HG02852 (cell line): Measurements from ENCODE around the gene INHBE.
A peak's percentile ranks its signal among the peaks of the same experiment; 100 is the strongest.

ENCODE experiments used
- ATAC-seq: cut with Tn5 transposase; IDR thresholded peaks from one replicate; pipeline ENCODE4 v1.9.1; 2021; ENCODE audit warnings: mild to moderate bottlenecking, moderate library complexity; ENCODE audit not compliant: unreplicated experiment

The INHBE gene

GRCh38 chr12:57459750-57460467 is 4.8 kb downstream of the INHBE start, which contains the start of gene GLI1:
TSS of gene GLI1 (plus strand) at chr12:57459785. CDS start at chr12:57463692, 3,907 bp downstream.
- no peak for ATAC-seq

DNA sequence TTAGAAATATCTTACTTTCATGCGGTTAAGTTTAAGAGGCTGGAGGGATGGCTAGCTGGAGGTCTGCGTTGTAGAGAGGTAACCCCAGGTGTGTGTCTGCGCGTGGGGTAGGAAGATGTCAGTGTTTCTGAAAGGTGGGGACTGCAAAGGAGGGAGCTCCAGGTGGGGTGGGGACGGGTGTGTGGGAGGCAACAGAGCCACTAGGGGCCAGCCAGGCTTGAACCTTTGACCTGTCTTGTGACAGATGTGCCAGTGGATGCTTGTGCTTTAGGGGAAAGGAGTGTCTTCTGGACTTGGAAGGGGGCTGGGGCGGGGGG is 5.3 kb downstream of the INHBE start:
- ATAC-seq, result no peak

DNA sequence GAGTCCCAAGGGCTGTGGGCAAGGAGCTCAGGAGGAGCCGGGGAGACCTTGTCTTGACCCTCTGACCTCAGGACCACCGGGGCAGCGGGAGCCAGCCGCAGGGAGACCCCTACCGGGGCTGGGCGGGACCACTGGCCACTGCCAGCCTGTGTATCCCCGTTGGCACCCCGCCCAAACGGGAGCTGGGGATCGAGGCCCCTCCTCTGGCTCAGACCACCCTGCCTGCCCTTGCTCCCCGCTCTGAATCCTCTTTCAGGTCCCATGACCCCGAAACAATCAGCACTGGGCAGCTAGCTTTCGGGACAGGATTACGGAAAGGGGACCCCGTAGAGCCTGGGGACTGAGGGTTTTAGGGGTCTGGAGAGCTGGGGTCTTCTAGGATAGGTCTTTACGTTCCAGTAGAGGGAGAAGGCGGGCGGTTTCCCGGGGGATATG is 5.8 kb downstream of the INHBE start:
- no peak for ATAC-seq

GRCh38 chr12:57461276-57461916 is 6.3 kb downstream of the INHBE start:
- no peak for ATAC-seq

GRCh38 chr12:57461917-57462250 is 6.8 kb downstream of the INHBE start:
- no peak for ATAC-seq

DNA sequence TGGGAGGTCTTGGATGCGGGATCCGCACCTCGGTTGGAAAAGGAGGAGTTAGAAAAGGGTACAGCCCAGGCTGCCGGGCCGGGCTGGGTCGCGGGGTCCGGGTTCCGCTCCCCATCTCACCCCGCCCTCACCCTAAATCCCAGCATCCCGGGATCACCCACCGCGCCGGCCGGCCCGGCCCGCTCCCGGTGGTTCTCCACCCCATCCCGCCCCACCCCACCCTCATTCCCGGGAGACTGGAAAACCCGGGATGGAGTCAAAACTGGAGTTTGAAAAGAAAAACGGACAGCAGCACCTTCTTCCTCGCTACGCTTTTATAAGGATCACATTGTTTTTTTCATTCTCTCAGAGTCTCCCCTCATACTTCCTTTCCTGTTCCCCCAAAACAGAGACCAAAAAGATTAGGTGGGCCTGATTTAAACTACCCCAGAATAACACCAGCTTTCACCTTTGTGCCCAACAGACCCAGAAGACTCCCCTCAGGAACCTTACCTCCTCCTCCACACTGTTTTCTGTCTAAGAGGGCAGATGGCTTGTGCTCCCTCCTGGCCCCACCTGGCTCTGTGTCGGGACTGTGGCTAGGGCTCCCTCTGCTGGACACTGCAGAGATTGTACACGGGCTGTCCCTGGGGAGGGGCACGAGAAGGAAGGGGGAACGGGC is 7.3 kb downstream of the INHBE start:
- peak; percentile 71 for ATAC-seq

GRCh38 chr12:57462912-57463253 is 7.8 kb downstream of the INHBE start:
- ATAC-seq, result no peak

- ATAC-seq, result no peak
Observed at GRCh38 chr12:57464569-57464968, 9.5 kb downstream of the INHBE start.

GRCh38 chr12:57465030-57465746 is 10.1 kb downstream of the INHBE start:
- ATAC-seq, result no peak

DNA sequence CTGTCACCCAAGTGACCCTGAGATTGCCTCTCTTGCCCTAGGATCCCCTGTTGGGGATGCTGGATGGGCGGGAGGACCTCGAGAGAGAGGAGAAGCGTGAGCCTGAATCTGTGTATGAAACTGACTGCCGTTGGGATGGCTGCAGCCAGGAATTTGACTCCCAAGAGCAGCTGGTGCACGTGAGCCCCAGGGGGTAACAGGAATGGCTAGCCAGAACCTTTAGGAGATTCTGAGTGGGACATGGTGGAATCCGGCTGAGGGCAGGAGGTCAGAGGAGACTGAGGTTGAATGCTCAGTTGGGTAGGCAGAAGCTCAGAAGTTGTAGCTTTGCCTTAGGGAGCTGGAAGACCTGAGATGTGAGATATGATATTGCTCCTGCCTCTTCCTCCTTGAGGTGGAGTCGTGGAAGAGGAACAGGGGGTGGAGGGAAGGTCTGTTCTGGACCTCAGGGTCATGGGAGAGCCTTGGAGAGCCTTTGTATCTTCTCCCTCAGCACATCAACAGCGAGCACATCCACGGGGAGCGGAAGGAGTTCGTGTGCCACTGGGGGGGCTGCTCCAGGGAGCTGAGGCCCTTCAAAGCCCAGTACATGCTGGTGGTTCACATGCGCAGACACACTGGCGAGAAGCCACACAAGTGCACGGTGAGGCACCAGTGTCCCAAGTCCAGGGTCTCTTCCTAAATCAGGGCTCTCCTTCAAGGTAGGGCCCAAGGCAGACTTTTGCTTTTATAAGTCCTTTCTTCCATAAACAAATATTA is 10.8 kb downstream of the INHBE start:
- ATAC-seq, result no peak

DNA sequence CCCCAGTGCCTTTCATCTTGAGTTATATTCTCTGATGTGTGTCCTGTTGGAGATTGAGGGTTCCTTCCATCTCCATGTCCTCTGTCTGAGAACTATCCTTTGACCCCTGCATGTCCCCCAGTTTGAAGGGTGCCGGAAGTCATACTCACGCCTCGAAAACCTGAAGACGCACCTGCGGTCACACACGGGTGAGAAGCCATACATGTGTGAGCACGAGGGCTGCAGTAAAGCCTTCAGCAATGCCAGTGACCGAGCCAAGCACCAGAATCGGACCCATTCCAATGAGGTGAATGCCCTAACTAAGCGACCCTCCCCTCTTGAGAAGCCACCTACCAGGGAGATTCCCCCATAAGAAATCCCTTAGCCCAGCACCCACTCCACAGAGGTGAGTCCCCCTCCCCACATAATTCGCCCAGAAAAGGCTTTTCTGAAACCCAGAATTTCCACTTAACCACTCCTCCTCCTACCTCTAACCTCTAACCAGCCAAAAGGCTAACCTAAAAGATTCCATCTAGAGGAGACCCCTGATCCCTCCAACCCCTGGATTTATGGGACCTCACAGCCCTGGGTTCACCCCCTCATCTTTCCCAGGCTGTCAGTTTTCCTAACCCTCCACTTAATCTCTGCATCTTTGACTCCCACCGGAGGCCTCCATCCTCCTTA is 12.2 kb downstream of the INHBE start:
- no peak for ATAC-seq

GRCh38 chr12:57467915-57468314 is 12.8 kb downstream of the INHBE start:
- no peak for ATAC-seq

DNA sequence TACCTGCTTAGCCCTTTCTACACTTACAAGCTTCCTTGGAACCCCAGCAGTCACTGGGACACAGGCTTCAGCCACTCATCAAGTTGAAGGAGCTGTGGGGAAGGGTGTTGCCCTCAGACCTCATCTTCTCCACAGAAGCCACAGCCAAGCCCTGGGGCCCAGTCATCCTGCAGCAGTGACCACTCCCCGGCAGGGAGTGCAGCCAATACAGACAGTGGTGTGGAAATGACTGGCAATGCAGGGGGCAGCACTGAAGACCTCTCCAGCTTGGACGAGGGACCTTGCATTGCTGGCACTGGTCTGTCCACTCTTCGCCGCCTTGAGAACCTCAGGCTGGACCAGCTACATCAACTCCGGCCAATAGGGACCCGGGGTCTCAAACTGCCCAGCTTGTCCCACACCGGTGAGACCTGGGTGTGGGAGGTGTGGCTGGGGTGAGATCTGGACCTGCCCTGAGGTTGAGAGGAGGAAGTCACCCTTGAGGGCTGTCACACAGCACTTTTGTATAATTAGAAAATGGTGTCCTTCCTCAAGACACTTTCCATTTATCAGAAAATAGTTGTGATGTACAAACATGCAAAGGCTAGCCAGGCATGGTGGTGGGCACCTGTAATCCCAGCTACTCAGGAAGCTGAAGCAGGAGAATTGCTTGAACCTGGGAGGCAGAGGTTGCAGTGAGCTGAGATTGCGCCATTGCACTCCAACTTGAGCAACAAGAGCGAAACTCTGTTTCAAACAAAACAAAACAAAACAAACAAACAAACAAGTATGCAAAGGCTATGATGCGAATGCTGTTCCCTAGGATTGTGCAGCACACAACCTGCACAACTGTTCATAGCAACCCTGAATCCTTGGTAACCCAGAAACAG is 14.4 kb downstream of the INHBE start:
- ATAC-seq, result no peak

DNA sequence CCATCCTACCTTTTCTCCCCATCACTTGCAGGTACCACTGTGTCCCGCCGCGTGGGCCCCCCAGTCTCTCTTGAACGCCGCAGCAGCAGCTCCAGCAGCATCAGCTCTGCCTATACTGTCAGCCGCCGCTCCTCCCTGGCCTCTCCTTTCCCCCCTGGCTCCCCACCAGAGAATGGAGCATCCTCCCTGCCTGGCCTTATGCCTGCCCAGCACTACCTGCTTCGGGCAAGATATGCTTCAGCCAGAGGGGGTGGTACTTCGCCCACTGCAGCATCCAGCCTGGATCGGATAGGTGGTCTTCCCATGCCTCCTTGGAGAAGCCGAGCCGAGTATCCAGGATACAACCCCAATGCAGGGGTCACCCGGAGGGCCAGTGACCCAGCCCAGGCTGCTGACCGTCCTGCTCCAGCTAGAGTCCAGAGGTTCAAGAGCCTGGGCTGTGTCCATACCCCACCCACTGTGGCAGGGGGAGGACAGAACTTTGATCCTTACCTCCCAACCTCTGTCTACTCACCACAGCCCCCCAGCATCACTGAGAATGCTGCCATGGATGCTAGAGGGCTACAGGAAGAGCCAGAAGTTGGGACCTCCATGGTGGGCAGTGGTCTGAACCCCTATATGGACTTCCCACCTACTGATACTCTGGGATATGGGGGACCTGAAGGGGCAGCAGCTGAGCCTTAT is 15.3 kb downstream of the INHBE start:
- ATAC-seq, result no peak

DNA sequence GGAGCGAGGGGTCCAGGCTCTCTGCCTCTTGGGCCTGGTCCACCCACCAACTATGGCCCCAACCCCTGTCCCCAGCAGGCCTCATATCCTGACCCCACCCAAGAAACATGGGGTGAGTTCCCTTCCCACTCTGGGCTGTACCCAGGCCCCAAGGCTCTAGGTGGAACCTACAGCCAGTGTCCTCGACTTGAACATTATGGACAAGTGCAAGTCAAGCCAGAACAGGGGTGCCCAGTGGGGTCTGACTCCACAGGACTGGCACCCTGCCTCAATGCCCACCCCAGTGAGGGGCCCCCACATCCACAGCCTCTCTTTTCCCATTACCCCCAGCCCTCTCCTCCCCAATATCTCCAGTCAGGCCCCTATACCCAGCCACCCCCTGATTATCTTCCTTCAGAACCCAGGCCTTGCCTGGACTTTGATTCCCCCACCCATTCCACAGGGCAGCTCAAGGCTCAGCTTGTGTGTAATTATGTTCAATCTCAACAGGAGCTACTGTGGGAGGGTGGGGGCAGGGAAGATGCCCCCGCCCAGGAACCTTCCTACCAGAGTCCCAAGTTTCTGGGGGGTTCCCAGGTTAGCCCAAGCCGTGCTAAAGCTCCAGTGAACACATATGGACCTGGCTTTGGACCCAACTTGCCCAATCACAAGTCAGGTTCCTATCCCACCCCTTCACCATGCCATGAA is 16.0 kb downstream of the INHBE start:
- ATAC-seq, result no peak

DNA sequence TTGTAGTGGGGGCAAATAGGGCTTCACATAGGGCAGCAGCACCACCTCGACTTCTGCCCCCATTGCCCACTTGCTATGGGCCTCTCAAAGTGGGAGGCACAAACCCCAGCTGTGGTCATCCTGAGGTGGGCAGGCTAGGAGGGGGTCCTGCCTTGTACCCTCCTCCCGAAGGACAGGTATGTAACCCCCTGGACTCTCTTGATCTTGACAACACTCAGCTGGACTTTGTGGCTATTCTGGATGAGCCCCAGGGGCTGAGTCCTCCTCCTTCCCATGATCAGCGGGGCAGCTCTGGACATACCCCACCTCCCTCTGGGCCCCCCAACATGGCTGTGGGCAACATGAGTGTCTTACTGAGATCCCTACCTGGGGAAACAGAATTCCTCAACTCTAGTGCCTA is 16.6 kb downstream of the INHBE start:
- no peak for ATAC-seq

GRCh38 chr12:57472391-57472790 is 17.3 kb downstream of the INHBE start:
- no peak for ATAC-seq

DNA sequence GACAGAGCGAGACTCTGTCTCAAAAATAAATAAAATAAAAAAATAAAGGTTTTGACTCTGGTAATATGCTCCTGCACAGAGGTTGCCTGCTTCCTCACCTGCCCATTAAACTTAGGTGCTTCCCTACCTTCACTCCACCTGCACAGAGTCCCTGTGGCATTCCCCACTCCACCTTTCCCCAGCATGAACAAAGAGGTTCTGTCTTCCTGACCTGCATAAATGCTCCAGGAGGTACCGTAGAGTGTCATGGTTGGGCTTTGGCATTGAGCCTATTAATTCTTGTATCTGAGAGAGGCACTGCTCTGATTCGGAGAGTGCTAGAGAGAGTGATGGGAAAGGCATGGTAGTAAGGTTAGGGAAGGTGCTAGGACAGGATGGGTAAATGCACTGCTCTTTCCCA is 18.3 kb downstream of the INHBE start:
- no peak for ATAC-seq
